Caco-2 (cell line): Measurements from ENCODE around the gene MYO1E. TPM values are rescaled to one million over a fixed set of nuclear protein-coding genes. Genes with fewer than 3 reads are reported as not detected.

ENCODE experiments used
- BruUV-seq: library from RNA; stranded (reverse); fragments of 400-500 nt; replicated peaks from 2 replicates; lab custom pipeline; 2021; lab: Mats Ljungman, UMichigan
- CTCF ChIA-PET: fragments of 300-600 bp; sonication (Branson Sonifier 250); formaldehyde crosslinking; loops from one replicate; lab custom pipeline; 2022; ENCODE audit warnings: antibody characterized with exemption; lab: Charles Lee
- POLR2A ChIA-PET: fragments of 300-600 bp; sonication (Branson Sonifier 250); formaldehyde crosslinking; loops from one replicate; lab custom pipeline; 2022; ENCODE audit warnings: antibody characterized with exemption; lab: Charles Lee
- DNase-seq, 2 experiments: peaks; one replicate each; pipeline versions ENCODE4 v3.0.0 to v3.0.0-alpha.2; 2020 to 2022
- H3K27me3 ChIP-seq: replicated peaks from 2 replicates; pipeline ENCODE4 v1.6.0; 2011; ENCODE audit warnings: low read length; ENCODE audit not compliant: control insufficient read depth, insufficient read depth
- H3K36me3 ChIP-seq: 2 replicates; pipeline ENCODE4 v1.5.1; 2011; ENCODE audit warnings: low read length; ENCODE audit not compliant: control insufficient read depth, insufficient read depth
- H3K4me1 ChIP-seq: fragments of 250-450 bp; sonication (Bioruptor Pico); 2 replicates; pipeline ENCODE4 v1.5.1; 2020; ENCODE audit warnings: mild to moderate bottlenecking
- H3K4me3 ChIP-seq: 2 replicates; pipeline ENCODE4 v1.5.1; 2011; ENCODE audit warnings: low read depth, mild to moderate bottlenecking, control low read depth, low read length
- H3K9me3 ChIP-seq: fragments of 250-450 bp; sonication (Bioruptor Pico); 2 replicates; pipeline ENCODE4 v1.5.1; 2020; ENCODE audit warnings: mild to moderate bottlenecking, moderate library complexity
- H3K27ac Mint-ChIP-seq: one replicate; pipeline ENCODE4 v1.8.0; 2022; ENCODE audit warnings: mixed read lengths; ENCODE audit not compliant: unreplicated experiment
- H3K27me3 Mint-ChIP-seq: one replicate; pipeline ENCODE4 v1.8.0; 2022; ENCODE audit warnings: mixed read lengths; ENCODE audit not compliant: insufficient read depth, unreplicated experiment
- H3K36me3 Mint-ChIP-seq: one replicate; pipeline ENCODE4 v1.8.0; 2022; ENCODE audit warnings: mild to moderate bottlenecking, mixed read lengths; ENCODE audit not compliant: insufficient read depth, unreplicated experiment
- H3K4me1 Mint-ChIP-seq: one replicate; pipeline ENCODE4 v1.8.0; 2022; ENCODE audit warnings: low read depth, mixed read lengths; ENCODE audit not compliant: unreplicated experiment
- H3K4me3 Mint-ChIP-seq: one replicate; pipeline ENCODE4 v1.8.0; 2022; ENCODE audit warnings: mild to moderate bottlenecking, moderate library complexity, mixed read lengths; ENCODE audit not compliant: unreplicated experiment
- H3K9me3 Mint-ChIP-seq: one replicate; pipeline ENCODE4 v1.8.0; 2022; ENCODE audit warnings: mixed read lengths; ENCODE audit not compliant: unreplicated experiment
- intact Hi-C: fragments of 100-400 bp; cut with micrococcal nuclease; formaldehyde crosslinking; loops from one replicate; pipeline ENCODE4 v1.10.0; 2022; ENCODE audit not compliant: unreplicated experiment
- total RNA-seq: library from RNA; stranded (reverse); gene quantifications from 2 replicates; pipeline ENCODE4 v1.2.3, GENCODE V29; 2022
- TF ChIP-seq, protein P1 (sequence below), 2 experiments: fragments of 200-600 bp in 1 of 2; IDR thresholded peaks; 1 replicate in 1 of 2; 2 replicates in 1 of 2; pipeline versions ENCODE4 v1.5.1 to v1.8.0; 2011 to 2022; ENCODE audit warnings: antibody characterized with exemption in 1 of 2, control low read depth in 1 of 2, inconsistent platforms in 1 of 2, low read depth in 1 of 2, low read length in 1 of 2, mild to moderate bottlenecking in 1 of 2, moderate library complexity in 1 of 2; ENCODE audit not compliant: insufficient read depth in 1 of 2, severe bottlenecking in 1 of 2, unreplicated experiment in 1 of 2

The MYO1E gene
- total RNA-seq, 1 experiment from 2014 or later, result 187 TPM

GRCh38 chr15:59400103-59400813, 27.6 kb upstream of the MYO1E start:
- Mint-ChIP-seq H3K4me3 (no peak overlapping the region), H3K9me3 (no peaks in the 10 kb centered on the region), H3K27me3 (no peaks in the 10 kb centered on the region), H3K36me3 (no peaks in the 10 kb centered on the region), H3K27ac (no peak overlapping the region), H3K4me1 (peaks cover 25% of the 10 kb centered on the region)
- BruUV-seq, result no TSS peak
- ChIA-PET POLR2A (no interaction called here), CTCF (no interaction called here)
- no peak for DNase-seq
- Histone ChIP-seq H3K4me3 (no peak overlapping the region), H3K27me3 (no peaks in the 10 kb centered on the region), H3K9me3 (no peaks in the 10 kb centered on the region), H3K36me3 (no peaks in the 10 kb centered on the region), H3K4me1 (no peaks in the 10 kb centered on the region)
- intact Hi-C loops, result no loop called here
- TF ChIP-seq, protein P1, sequence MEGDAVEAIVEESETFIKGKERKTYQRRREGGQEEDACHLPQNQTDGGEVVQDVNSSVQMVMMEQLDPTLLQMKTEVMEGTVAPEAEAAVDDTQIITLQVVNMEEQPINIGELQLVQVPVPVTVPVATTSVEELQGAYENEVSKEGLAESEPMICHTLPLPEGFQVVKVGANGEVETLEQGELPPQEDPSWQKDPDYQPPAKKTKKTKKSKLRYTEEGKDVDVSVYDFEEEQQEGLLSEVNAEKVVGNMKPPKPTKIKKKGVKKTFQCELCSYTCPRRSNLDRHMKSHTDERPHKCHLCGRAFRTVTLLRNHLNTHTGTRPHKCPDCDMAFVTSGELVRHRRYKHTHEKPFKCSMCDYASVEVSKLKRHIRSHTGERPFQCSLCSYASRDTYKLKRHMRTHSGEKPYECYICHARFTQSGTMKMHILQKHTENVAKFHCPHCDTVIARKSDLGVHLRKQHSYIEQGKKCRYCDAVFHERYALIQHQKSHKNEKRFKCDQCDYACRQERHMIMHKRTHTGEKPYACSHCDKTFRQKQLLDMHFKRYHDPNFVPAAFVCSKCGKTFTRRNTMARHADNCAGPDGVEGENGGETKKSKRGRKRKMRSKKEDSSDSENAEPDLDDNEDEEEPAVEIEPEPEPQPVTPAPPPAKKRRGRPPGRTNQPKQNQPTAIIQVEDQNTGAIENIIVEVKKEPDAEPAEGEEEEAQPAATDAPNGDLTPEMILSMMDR (IDR thresholded peaks at IDR 0.05; ENCODE audit: insufficient read depth in 1 of 2, low read depth in 1 of 2, low read length in 1 of 2, severe bottlenecking in 1 of 2, unreplicated experiment in 1 of 2), result no peak

- CTCF ChIA-PET, result no interaction called here
- no peak overlapping the region for H3K4me3 Mint-ChIP-seq
- no peaks in the 10 kb centered on the region for H3K4me1 ChIP-seq
- no peaks in the 10 kb centered on the region for H3K27me3 ChIP-seq
- no peaks in the 10 kb centered on the region for H3K9me3 Mint-ChIP-seq
- no peaks in the 10 kb centered on the region for H3K9me3 ChIP-seq
- POLR2A ChIA-PET, result no interaction called here
- BruUV-seq, result no TSS peak
- TF ChIP-seq, protein P1 (IDR thresholded peaks at IDR 0.05; ENCODE audit: insufficient read depth in 1 of 2, low read depth in 1 of 2, low read length in 1 of 2, severe bottlenecking in 1 of 2, unreplicated experiment in 1 of 2), result no peak
- no peak overlapping the region for H3K27ac Mint-ChIP-seq
- no peaks in the 10 kb centered on the region for H3K27me3 Mint-ChIP-seq
- H3K4me3 ChIP-seq, result no peak overlapping the region
- no peak for DNase-seq
- no peaks in the 10 kb centered on the region for H3K36me3 Mint-ChIP-seq
- intact Hi-C loops, result no loop called here
- H3K4me1 Mint-ChIP-seq, result peaks cover 25% of the 10 kb centered on the region
- no peaks in the 10 kb centered on the region for H3K36me3 ChIP-seq
Measured at GRCh38 chr15:59399465-59400102, 26.9 kb upstream of the MYO1E start.

- no peaks in the 10 kb centered on the region for H3K4me1 ChIP-seq
- Mint-ChIP-seq H3K27ac (no peak overlapping the region), H3K4me1 (peaks cover 25% of the 10 kb centered on the region), H3K27me3 (no peaks in the 10 kb centered on the region), H3K36me3 (no peaks in the 10 kb centered on the region), H3K4me3 (no peak overlapping the region), H3K9me3 (no peaks in the 10 kb centered on the region)
- ChIA-PET POLR2A (no interaction called here), CTCF (no interaction called here)
- no peak for DNase-seq
- H3K36me3 ChIP-seq, result no peaks in the 10 kb centered on the region
- no peaks in the 10 kb centered on the region for H3K27me3 ChIP-seq
- no peaks in the 10 kb centered on the region for H3K9me3 ChIP-seq
- intact Hi-C loops, result no loop called here
- H3K4me3 ChIP-seq, result no peak overlapping the region
- BruUV-seq, result no TSS peak
- TF ChIP-seq, protein P1 (IDR thresholded peaks at IDR 0.05; ENCODE audit: insufficient read depth in 1 of 2, low read depth in 1 of 2, low read length in 1 of 2, severe bottlenecking in 1 of 2, unreplicated experiment in 1 of 2), result no peak
Measured at GRCh38 chr15:59398220-59398619, 25.5 kb upstream of the MYO1E start.
